Measurements from ENCODE around the gene STEAP1.
A peak's percentile ranks its signal among the peaks of the same experiment; 100 is the strongest.

STEAP1 gene

GRCh38 chr7:90190995-90191394 is 36.7 kb downstream of the STEAP1 start:
- Mint-ChIP-seq H3K27me3 (peaks cover 2% of the 10 kb centered on the region), H3K36me3 (peaks cover 2% of the 10 kb centered on the region), H3K4me3 (no peak overlapping the region), H3K9me3 (no peaks in the 10 kb centered on the region), H3K27ac (no peak overlapping the region), H3K4me1 (no peaks in the 10 kb centered on the region)

- H3K27me3 Mint-ChIP-seq, result peaks cover 2% of the 10 kb centered on the region
- H3K27ac Mint-ChIP-seq, result no peak overlapping the region
- no peaks in the 10 kb centered on the region for H3K4me1 Mint-ChIP-seq
- peaks cover 2% of the 10 kb centered on the region for H3K36me3 Mint-ChIP-seq
- H3K4me3 Mint-ChIP-seq, result no peak overlapping the region
- no peaks in the 10 kb centered on the region for H3K9me3 Mint-ChIP-seq
These were observed 37.4 kb downstream of the STEAP1 start for GRCh38 chr7:90191648-90192047.

- peaks cover 2% of the 10 kb centered on the region for H3K27me3 Mint-ChIP-seq
- H3K9me3 Mint-ChIP-seq, result no peaks in the 10 kb centered on the region
- H3K4me3 Mint-ChIP-seq, result no peak overlapping the region
- H3K36me3 Mint-ChIP-seq, result peaks cover 2% of the 10 kb centered on the region
- H3K27ac Mint-ChIP-seq, result no peak overlapping the region
- H3K4me1 Mint-ChIP-seq, result no peaks in the 10 kb centered on the region
These were observed 38.8 kb downstream of the STEAP1 start for GRCh38 chr7:90192876-90193750.

GRCh38 chr7:90194911-90195809 is 40.9 kb downstream of the STEAP1 start:
- no peak overlapping the region for H3K4me3 Mint-ChIP-seq
- no peak overlapping the region for H3K27ac Mint-ChIP-seq
- no peaks in the 10 kb centered on the region for H3K4me1 Mint-ChIP-seq
- peaks cover 2% of the 10 kb centered on the region for H3K36me3 Mint-ChIP-seq
- H3K9me3 Mint-ChIP-seq, result no peaks in the 10 kb centered on the region
- peaks cover 2% of the 10 kb centered on the region for H3K27me3 Mint-ChIP-seq

GRCh38 chr7:90201500-90202195 is 47.4 kb downstream of the STEAP1 start:
- Mint-ChIP-seq H3K27ac (no peak overlapping the region), H3K27me3 (peaks cover 3% of the 10 kb centered on the region), H3K36me3 (no peaks in the 10 kb centered on the region), H3K4me1 (no peaks in the 10 kb centered on the region), H3K4me3 (no peak overlapping the region), H3K9me3 (peaks cover 4% of the 10 kb centered on the region)

GRCh38 chr7:90207956-90208355 is 53.7 kb downstream of the STEAP1 start:
- Mint-ChIP-seq H3K27me3 (peaks cover 14% of the 10 kb centered on the region), H3K36me3 (no peaks in the 10 kb centered on the region), H3K27ac (no peak overlapping the region), H3K4me1 (peaks cover 5% of the 10 kb centered on the region), H3K9me3 (peaks cover 4% of the 10 kb centered on the region), H3K4me3 (no peak overlapping the region)

GRCh38 chr7:90209776-90210175 is 55.5 kb downstream of the STEAP1 start:
- H3K27ac Mint-ChIP-seq, result no peak overlapping the region
- peaks cover 5% of the 10 kb centered on the region for H3K4me1 Mint-ChIP-seq
- H3K36me3 Mint-ChIP-seq, result no peaks in the 10 kb centered on the region
- no peak overlapping the region for H3K4me3 Mint-ChIP-seq
- peaks cover 4% of the 10 kb centered on the region for H3K9me3 Mint-ChIP-seq
- peaks cover 14% of the 10 kb centered on the region for H3K27me3 Mint-ChIP-seq

GRCh38 chr7:90210475-90210874 is 56.2 kb downstream of the STEAP1 start:
- no peak overlapping the region for H3K27ac Mint-ChIP-seq
- no peak overlapping the region for H3K4me3 Mint-ChIP-seq
- peaks cover under 1% of the 10 kb centered on the region for H3K9me3 Mint-ChIP-seq
- peaks cover 14% of the 10 kb centered on the region for H3K27me3 Mint-ChIP-seq
- H3K36me3 Mint-ChIP-seq, result no peaks in the 10 kb centered on the region
- H3K4me1 Mint-ChIP-seq, result peaks cover 5% of the 10 kb centered on the region

- Mint-ChIP-seq H3K36me3 (no peaks in the 10 kb centered on the region), H3K4me1 (peaks cover 5% of the 10 kb centered on the region), H3K4me3 (peak overlapping the region; percentile 20), H3K27me3 (peaks cover 14% of the 10 kb centered on the region), H3K27ac (no peak overlapping the region), H3K9me3 (no peaks in the 10 kb centered on the region)
These were observed 56.7 kb downstream of the STEAP1 start for GRCh38 chr7:90210981-90211380.

GRCh38 chr7:90211391-90212148 is 57.3 kb downstream of the STEAP1 start, which contains the start of gene STEAP2:
Gene STEAP2 (plus strand): TSS chr7:90211740. CDS start chr7:90225083, 13,343 bp downstream.
- no peaks in the 10 kb centered on the region for H3K36me3 Mint-ChIP-seq
- H3K27me3 Mint-ChIP-seq, result peaks cover 14% of the 10 kb centered on the region
- no peak within 1 kb of the TSS for H3K27ac Mint-ChIP-seq
- peaks cover 5% of the 10 kb centered on the region for H3K4me1 Mint-ChIP-seq
- no peaks in the 10 kb centered on the region for H3K9me3 Mint-ChIP-seq
- H3K4me3 Mint-ChIP-seq, result peak within 1 kb of the TSS; percentile 40

- Mint-ChIP-seq H3K27me3 (peaks cover 14% of the 10 kb centered on the region), H3K4me1 (peaks cover 5% of the 10 kb centered on the region), H3K36me3 (no peaks in the 10 kb centered on the region), H3K4me3 (no peak overlapping the region), H3K9me3 (peaks cover under 1% of the 10 kb centered on the region), H3K27ac (no peak overlapping the region)
These were observed 57.9 kb downstream of the STEAP1 start for GRCh38 chr7:90212149-90212495.

GRCh38 chr7:90213521-90213920 is 59.3 kb downstream of the STEAP1 start:
- peaks cover 5% of the 10 kb centered on the region for H3K4me1 Mint-ChIP-seq
- no peak overlapping the region for H3K4me3 Mint-ChIP-seq
- peaks cover 4% of the 10 kb centered on the region for H3K9me3 Mint-ChIP-seq
- no peaks in the 10 kb centered on the region for H3K36me3 Mint-ChIP-seq
- H3K27ac Mint-ChIP-seq, result no peak overlapping the region
- H3K27me3 Mint-ChIP-seq, result peaks cover 11% of the 10 kb centered on the region

Measured in activated naive CD4-positive, alpha-beta T cell treated with anti-CD3 and anti-CD28 coated beads, Interleukin-2, amount 50 U/mL, for 24 hours (primary cell).